HG03558 (cell line): ENCODE results near the gene TGFBI.
"Not testable (repeated sequence)": the region's sequence is repeated elsewhere in the genome, so short reads cannot be mapped to it uniquely, and the experiment has no call there.

Source experiments
- ATAC-seq: cut with Tn5 transposase; IDR thresholded peaks from one replicate; pipeline ENCODE4 v1.9.1; 2021; ENCODE audit warnings: moderate number of reproducible peaks; ENCODE audit not compliant: unreplicated experiment; ENCODE audit errors: extremely low read depth

Gene TGFBI

GRCh38 chr5:136042665-136043121 is 13.9 kb downstream of the TGFBI start:
- ATAC-seq = no peak

- no peak for ATAC-seq
Observed at GRCh38 chr5:136043551-136043950, 14.8 kb downstream of the TGFBI start.

GRCh38 chr5:136043968-136044610 is 15.3 kb downstream of the TGFBI start:
- no peak for ATAC-seq

GRCh38 chr5:136045026-136045425 is 16.2 kb downstream of the TGFBI start:
- ATAC-seq = not testable (repeated sequence)

- no peak for ATAC-seq
Observed at GRCh38 chr5:136046246-136046645, 17.5 kb downstream of the TGFBI start.

- no peak for ATAC-seq
Observed at GRCh38 chr5:136047858-136048257, 19.1 kb downstream of the TGFBI start.

- no peak for ATAC-seq
Observed at GRCh38 chr5:136048966-136049365, 20.2 kb downstream of the TGFBI start.

- ATAC-seq = no peak
Observed at GRCh38 chr5:136051486-136052220, 22.9 kb downstream of the TGFBI start.

- ATAC-seq = no peak
Observed at GRCh38 chr5:136052692-136053335, 24.0 kb downstream of the TGFBI start.

GRCh38 chr5:136053336-136054141 is 24.8 kb downstream of the TGFBI start:
- no peak for ATAC-seq

- no peak for ATAC-seq
Observed at GRCh38 chr5:136054142-136055019, 25.6 kb downstream of the TGFBI start.

- ATAC-seq = no peak
Observed at GRCh38 chr5:136055612-136056309, 27.0 kb downstream of the TGFBI start.

- no peak for ATAC-seq
Observed at GRCh38 chr5:136056336-136056735, 27.5 kb downstream of the TGFBI start.

- ATAC-seq = no peak
Observed at GRCh38 chr5:136056771-136057335, 28.1 kb downstream of the TGFBI start.

GRCh38 chr5:136057401-136058038 is 28.7 kb downstream of the TGFBI start:
- ATAC-seq = no peak

- no peak for ATAC-seq
Observed at GRCh38 chr5:136058039-136058971, 29.5 kb downstream of the TGFBI start.

GRCh38 chr5:136058972-136059354 is 30.2 kb downstream of the TGFBI start:
- ATAC-seq = no peak
